H9 (cell line): ENCODE data around the gene TAF12. TPM values are rescaled to one million over a fixed set of nuclear protein-coding genes. Genes with fewer than 3 reads are reported as not detected.

Source experiments
- DNase-seq: peaks from one replicate; pipeline ENCODE4 v3.0.0-alpha.2; 2017
- H2AFZ ChIP-seq: one replicate; pipeline ENCODE4 v1.6.1; 2013; ENCODE audit warnings: mild to moderate bottlenecking, low read length, control low read depth, moderate library complexity
- H2AK5ac ChIP-seq: 2 replicates; pipeline ENCODE4 v1.6.1; 2013; ENCODE audit warnings: low read length, control low read depth, mixed read lengths; ENCODE audit not compliant: insufficient read length
- H2BK120ac ChIP-seq: one replicate; pipeline ENCODE4 v1.6.1; 2013; ENCODE audit warnings: low read depth, mild to moderate bottlenecking, low read length, control low read depth, inconsistent platforms; ENCODE audit not compliant: poor library complexity, severe bottlenecking
- H2BK12ac ChIP-seq: 2 replicates; pipeline ENCODE4 v1.6.1; 2013; ENCODE audit warnings: low read length, control low read depth, mixed read lengths, low read depth; ENCODE audit not compliant: insufficient read length
- H2BK15ac ChIP-seq: 2 replicates; pipeline ENCODE4 v1.6.1; 2013; ENCODE audit warnings: low read depth, low read length, control low read depth
- H2BK20ac ChIP-seq: one replicate; pipeline ENCODE4 v1.6.1; 2013; ENCODE audit warnings: low read depth, mild to moderate bottlenecking, low read length, control low read depth, inconsistent platforms; ENCODE audit not compliant: poor library complexity, severe bottlenecking
- H2BK5ac ChIP-seq: 2 replicates; pipeline ENCODE4 v1.6.1; 2013; ENCODE audit warnings: low read length, control low read depth, mixed read lengths; ENCODE audit not compliant: insufficient read length
- H3K14ac ChIP-seq: 2 replicates; pipeline ENCODE4 v1.6.1; 2013; ENCODE audit warnings: low read length, control low read depth; ENCODE audit not compliant: insufficient read depth
- H3K18ac ChIP-seq: 2 replicates; pipeline ENCODE4 v1.6.1; 2013; ENCODE audit warnings: low read depth, mild to moderate bottlenecking, mixed read lengths, low read length, control low read depth; ENCODE audit not compliant: insufficient read length
- H3K23ac ChIP-seq: 2 replicates; pipeline ENCODE4 v1.6.1; 2013; ENCODE audit warnings: low read length, control low read depth, mixed read lengths, low read depth; ENCODE audit not compliant: insufficient read length
- H3K23me2 ChIP-seq: 2 replicates; pipeline ENCODE4 v1.6.1; 2013; ENCODE audit warnings: low read depth, mild to moderate bottlenecking, mixed read lengths, low read length, control low read depth; ENCODE audit not compliant: insufficient read length, poor library complexity, severe bottlenecking
- H3K27ac ChIP-seq: 2 replicates; pipeline ENCODE4 v1.5.1; 2013; ENCODE audit warnings: low read length, control low read depth, mixed read lengths, low read depth; ENCODE audit not compliant: insufficient read length
- H3K27me3 ChIP-seq: 2 replicates; pipeline ENCODE4 v1.6.1; 2013; ENCODE audit warnings: low read length, control low read depth, inconsistent platforms; ENCODE audit not compliant: insufficient read depth
- H3K4ac ChIP-seq: 2 replicates; pipeline ENCODE4 v1.6.1; 2013; ENCODE audit warnings: low read depth, mild to moderate bottlenecking, control low read depth, inconsistent platforms, low read length, moderate library complexity
- H3K4me1 ChIP-seq: 2 replicates; pipeline ENCODE4 v1.6.1; 2013; ENCODE audit warnings: low read length, control low read depth, inconsistent platforms; ENCODE audit not compliant: insufficient read depth
- H3K4me2 ChIP-seq: 2 replicates; pipeline ENCODE4 v1.6.1; 2013; ENCODE audit warnings: low read length, control low read depth, mixed read lengths; ENCODE audit not compliant: insufficient read length, insufficient read depth
- H3K56ac ChIP-seq: 2 replicates; pipeline ENCODE4 v1.6.1; 2013; ENCODE audit warnings: low read depth, mild to moderate bottlenecking, mixed read lengths, low read length, control low read depth; ENCODE audit not compliant: insufficient read length
- H3K79me1 ChIP-seq: 2 replicates; pipeline ENCODE4 v1.6.1; 2013; ENCODE audit warnings: low read depth, mild to moderate bottlenecking, moderate library complexity, low read length, control low read depth, inconsistent platforms; ENCODE audit not compliant: insufficient read depth, poor library complexity, severe bottlenecking
- H3K79me2 ChIP-seq: 2 replicates; pipeline ENCODE4 v1.6.1; 2013; ENCODE audit warnings: low read length, control low read depth, inconsistent platforms; ENCODE audit not compliant: insufficient read depth
- H3K9ac ChIP-seq: 2 replicates; pipeline ENCODE4 v1.6.1; 2013; ENCODE audit warnings: low read length, control low read depth, mixed read lengths; ENCODE audit not compliant: insufficient read length; ENCODE audit errors: extremely low read depth
- H3K9me3 ChIP-seq: one replicate; pipeline ENCODE4 v1.6.1; 2013; ENCODE audit warnings: low read depth, low read length, inconsistent platforms; ENCODE audit not compliant: control insufficient read depth
- H3T11ph ChIP-seq: one replicate; pipeline ENCODE4 v1.6.1; 2013; ENCODE audit warnings: mild to moderate bottlenecking, low read length, control low read depth, inconsistent platforms
- H4K20me1 ChIP-seq: one replicate; pipeline ENCODE4 v1.6.1; 2013; ENCODE audit not compliant: control insufficient read depth, insufficient read length, insufficient read depth
- H4K5ac ChIP-seq: 2 replicates; pipeline ENCODE4 v1.6.1; 2013; ENCODE audit warnings: low read depth, mild to moderate bottlenecking, mixed read lengths, low read length, control low read depth; ENCODE audit not compliant: insufficient read length
- H4K8ac ChIP-seq: replicated peaks from 2 replicates; pipeline ENCODE4 v1.6.1; 2013; ENCODE audit warnings: low read length, control low read depth, mixed read lengths, low read depth; ENCODE audit not compliant: insufficient read length
- H4K91ac ChIP-seq: 2 replicates; pipeline ENCODE4 v1.6.1; 2013; ENCODE audit warnings: low read depth, mild to moderate bottlenecking, moderate library complexity, mixed read lengths, low read length, control low read depth; ENCODE audit not compliant: insufficient read length
- H3K27ac Mint-ChIP-seq, 3 experiments: 2 replicates in 2 of 3; 3 replicates in 1 of 3; pipeline ENCODE4 v1.8.0; 2020 to 2021; ENCODE audit warnings: mixed read lengths in 3 of 3, mild to moderate bottlenecking in 1 of 3, moderate library complexity in 1 of 3
- H3K27me3 Mint-ChIP-seq: 2 replicates; pipeline ENCODE4 v1.8.0; 2021; ENCODE audit warnings: low read depth, mild to moderate bottlenecking, moderate library complexity, mixed read lengths
- H3K36me3 Mint-ChIP-seq, 3 experiments: 2 replicates in 2 of 3; 3 replicates in 1 of 3; pipeline ENCODE4 v1.8.0; 2020 to 2021; ENCODE audit warnings: low read depth in 3 of 3, mixed read lengths in 3 of 3; ENCODE audit not compliant: insufficient read depth in 1 of 3
- H3K4me1 Mint-ChIP-seq, 2 experiments: 2 replicates each; pipeline ENCODE4 v1.8.0; 2020; ENCODE audit warnings: mixed read lengths in 2 of 2
- H3K4me3 Mint-ChIP-seq, 2 experiments: 2 replicates in 1 of 2; 3 replicates in 1 of 2; pipeline ENCODE4 v1.8.0; 2020 to 2021; ENCODE audit warnings: mild to moderate bottlenecking in 2 of 2, mixed read lengths in 2 of 2, moderate library complexity in 1 of 2
- H3K9me3 Mint-ChIP-seq, 2 experiments: 2 replicates in 1 of 2; 3 replicates in 1 of 2; pipeline ENCODE4 v1.8.0; 2020; ENCODE audit warnings: mild to moderate bottlenecking in 2 of 2, mixed read lengths in 2 of 2, moderate library complexity in 1 of 2
- CTCF ChIP-seq: fragments of 200-600 bp; sonication (generic); conservative IDR thresholded peaks from 3 replicates; pipeline ENCODE4 v1.8.0; 2021; ENCODE audit warnings: antibody characterized with exemption, mild to moderate bottlenecking
- WGBS: extraction: QIAGEN DNeasy Blood & Tissue Kit; methylation state at CpG from one replicate; pipeline ENCODE4 v1.1.7; 2013; ENCODE audit warnings: missing lambda C conversion rate, low lambda C conversion rate, mixed read lengths; ENCODE audit not compliant: insufficient read length; ENCODE audit errors: extremely low coverage; 5-methylcytosine and 5-hydroxymethylcytosine counted together
- total RNA-seq: library from RNA; stranded (reverse); gene quantifications from 2 replicates; pipeline ENCODE4 v1.2.1, GENCODE V29; 2021

TAF12 gene
- total RNA-seq, 1 experiment from 2014 or later, result 22.1 TPM

GRCh38 chr1:28631713-28632112, 11.2 kb downstream of the TAF12 start:
- Histone ChIP-seq H2BK120ac (no peak overlapping the region), H3K9ac (no peak overlapping the region), H4K20me1 (no peaks in the 10 kb centered on the region), H3K27ac (no peak overlapping the region), H3K14ac (no peak overlapping the region), H3K4me1 (no peaks in the 10 kb centered on the region), H2BK5ac (no peak overlapping the region), H3K79me1 (no peaks in the 10 kb centered on the region), H3K23ac (no peak overlapping the region), H3K9me3 (no peaks in the 10 kb centered on the region), H3K23me2 (no peaks in the 10 kb centered on the region), H4K5ac (no peak overlapping the region), H3K56ac (no peak overlapping the region), H2AFZ (no peak overlapping the region), H2BK20ac (no peak overlapping the region), H2AK5ac (no peak overlapping the region), H2BK15ac (no peak overlapping the region), H4K8ac (no peak overlapping the region), H3K4ac (no peak overlapping the region), H3T11ph (no peak overlapping the region), H3K18ac (no peak overlapping the region), H2BK12ac (no peak overlapping the region), H3K79me2 (no peaks in the 10 kb centered on the region), H3K4me2 (no peak overlapping the region), H4K91ac (no peak overlapping the region), H3K27me3 (no peaks in the 10 kb centered on the region)
- Mint-ChIP-seq H3K4me3 (no peak overlapping the region), H3K27me3 (no peaks in the 10 kb centered on the region), H3K4me1 (0 out of 4 replicates have a peak, but pooled peaks cover 0 to 3% of the 10 kb centered on the region in 2 experiments), H3K9me3 (no peaks in the 10 kb centered on the region), H3K36me3 (peaks cover 4 to 5% (median 4%) of the 10 kb centered on the region in 3 experiments; a peak in 5 of 7 replicates), H3K27ac (no peak overlapping the region)
- DNase-seq, result no peak
- TF ChIP-seq CTCF, result no peak
- no CpG with 5 or more reads among the region's 1 CpG for WGBS
